ENCODE results near the gene HIVEP3.
"Not testable (repeated sequence)": the region's sequence is repeated elsewhere in the genome, so short reads cannot be mapped to it uniquely, and the experiment has no call there.

Gene HIVEP3

DNA sequence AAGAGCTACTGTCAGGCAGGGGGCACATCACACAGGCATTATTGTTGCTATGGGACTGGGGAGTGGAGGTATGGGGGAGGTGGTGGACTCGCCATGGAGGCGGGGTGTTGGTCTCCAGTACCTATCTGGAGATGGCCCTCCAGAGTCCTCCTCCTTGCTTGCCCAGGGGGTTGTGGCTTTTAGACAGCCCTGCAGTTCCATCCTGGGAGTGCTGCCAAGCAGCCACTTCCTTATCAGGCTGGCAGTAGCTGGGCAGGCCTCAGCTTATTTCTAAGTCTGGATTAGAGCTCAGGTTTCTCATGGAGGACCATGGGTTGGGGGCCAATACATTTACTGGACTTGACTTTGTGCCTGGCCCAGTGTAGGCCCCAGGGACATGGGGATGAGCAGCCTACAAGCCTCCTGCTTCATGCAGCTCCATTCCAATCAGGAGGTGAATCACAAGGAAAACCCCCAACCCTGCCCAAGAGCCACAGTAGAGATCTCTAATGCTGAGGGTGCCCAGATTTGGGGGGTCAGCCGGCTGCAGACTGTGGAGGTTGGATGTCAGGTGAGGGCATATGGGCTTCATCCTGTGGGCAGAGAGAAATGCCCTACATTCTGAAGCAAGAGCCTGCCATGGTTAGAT is 223.5 kb downstream of the HIVEP3 start:
- intact Hi-C loops (cut with DNase I; ENCODE audit: low total_unique reads) = no loop called here
- Histone ChIP-seq H3K27me3 (no peaks in the 10 kb centered on the region), H3K4me1 (no peaks in the 10 kb centered on the region), H3K4me3 (no peak overlapping the region), H3K27ac (no peak overlapping the region), H3K9me3 (no peaks in the 10 kb centered on the region), H3K36me3 (no peaks in the 10 kb centered on the region)
- peak in 1 of 2 donors; percentile 44 for DNase-seq
- TF ChIP-seq, protein P1, sequence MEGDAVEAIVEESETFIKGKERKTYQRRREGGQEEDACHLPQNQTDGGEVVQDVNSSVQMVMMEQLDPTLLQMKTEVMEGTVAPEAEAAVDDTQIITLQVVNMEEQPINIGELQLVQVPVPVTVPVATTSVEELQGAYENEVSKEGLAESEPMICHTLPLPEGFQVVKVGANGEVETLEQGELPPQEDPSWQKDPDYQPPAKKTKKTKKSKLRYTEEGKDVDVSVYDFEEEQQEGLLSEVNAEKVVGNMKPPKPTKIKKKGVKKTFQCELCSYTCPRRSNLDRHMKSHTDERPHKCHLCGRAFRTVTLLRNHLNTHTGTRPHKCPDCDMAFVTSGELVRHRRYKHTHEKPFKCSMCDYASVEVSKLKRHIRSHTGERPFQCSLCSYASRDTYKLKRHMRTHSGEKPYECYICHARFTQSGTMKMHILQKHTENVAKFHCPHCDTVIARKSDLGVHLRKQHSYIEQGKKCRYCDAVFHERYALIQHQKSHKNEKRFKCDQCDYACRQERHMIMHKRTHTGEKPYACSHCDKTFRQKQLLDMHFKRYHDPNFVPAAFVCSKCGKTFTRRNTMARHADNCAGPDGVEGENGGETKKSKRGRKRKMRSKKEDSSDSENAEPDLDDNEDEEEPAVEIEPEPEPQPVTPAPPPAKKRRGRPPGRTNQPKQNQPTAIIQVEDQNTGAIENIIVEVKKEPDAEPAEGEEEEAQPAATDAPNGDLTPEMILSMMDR (IDR thresholded peaks at IDR 0.05) = no peak

DNA sequence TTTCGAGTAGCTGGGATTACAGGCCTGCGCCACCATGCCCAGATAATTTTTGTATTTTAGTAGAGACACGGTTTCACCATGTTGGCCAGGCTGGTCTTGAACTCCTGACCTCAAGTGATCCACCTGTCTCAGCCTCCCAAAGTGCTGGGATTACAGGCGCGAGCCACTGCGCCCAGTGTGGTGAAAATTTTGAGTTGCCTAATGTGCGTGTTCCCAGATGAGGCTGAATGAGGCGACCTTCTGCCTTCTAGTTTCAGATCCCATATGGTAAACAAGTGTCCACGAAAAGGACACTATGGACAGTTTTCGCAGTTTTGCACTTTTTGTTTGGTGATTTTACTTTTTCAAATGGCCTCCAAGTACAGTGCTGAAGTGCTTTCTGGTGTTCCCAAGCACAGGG is 226.8 kb downstream of the HIVEP3 start:
- H3K4me1 ChIP-seq; H3K36me3 ChIP-seq; H3K27ac ChIP-seq; intact Hi-C loops (cut with DNase I; ENCODE audit: low total_unique reads); DNase-seq; H3K9me3 ChIP-seq; H3K27me3 ChIP-seq; H3K4me3 ChIP-seq: not testable (repeated sequence)

DNA sequence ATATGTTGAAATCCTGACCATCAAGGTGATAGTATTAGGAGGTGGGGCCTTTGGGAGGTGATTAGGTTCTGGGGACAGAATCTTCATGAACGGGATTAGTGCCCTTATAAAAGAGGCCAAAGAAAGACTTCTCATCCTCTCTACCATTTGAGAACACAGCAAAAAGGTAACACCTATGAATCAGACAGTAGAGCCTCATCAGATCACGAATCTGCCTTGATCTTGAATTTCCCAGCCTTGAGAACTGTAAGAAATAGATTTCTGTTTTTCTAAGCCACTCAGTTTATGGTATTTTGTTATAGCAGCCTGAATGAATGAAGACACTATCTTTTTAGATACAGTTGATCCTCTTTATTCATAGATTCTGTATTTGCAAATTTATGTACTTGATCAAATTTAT is 227.3 kb downstream of the HIVEP3 start:
- Histone ChIP-seq H3K27me3 (no peaks in the 10 kb centered on the region), H3K9me3 (no peaks in the 10 kb centered on the region), H3K4me1 (peaks cover 0 to 3% (median 0%) of the 10 kb centered on the region in 4 donors), H3K4me3 (no peak overlapping the region), H3K36me3 (no peaks in the 10 kb centered on the region), H3K27ac (no peak overlapping the region)
- intact Hi-C loops (cut with DNase I; ENCODE audit: low total_unique reads) = no loop called here
- TF ChIP-seq, protein P1 (IDR thresholded peaks at IDR 0.05) = no peak
- DNase-seq = no peak

DNA sequence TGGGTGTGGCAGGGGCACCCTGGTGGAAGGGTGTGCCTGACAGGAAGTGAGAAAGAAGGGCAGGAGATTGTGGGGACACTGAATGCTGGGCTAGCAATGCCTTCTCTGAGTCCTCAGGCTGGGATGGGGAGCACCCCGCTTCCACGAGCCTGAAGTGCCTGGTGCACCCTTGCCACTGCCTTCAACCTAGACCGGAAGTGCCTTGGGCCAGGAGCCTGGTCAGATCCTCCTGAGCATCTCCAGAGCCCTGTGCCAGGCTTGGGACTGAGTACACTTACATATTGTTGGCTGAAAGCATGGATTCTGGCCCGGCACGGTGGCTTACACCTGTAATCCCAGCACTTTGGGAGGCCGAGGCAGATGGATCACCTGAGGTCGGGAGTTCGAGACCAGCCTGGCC is 228.4 kb downstream of the HIVEP3 start:
- no peak for DNase-seq
- H3K36me3 ChIP-seq = no peaks in the 10 kb centered on the region
- TF ChIP-seq, protein P1 (IDR thresholded peaks at IDR 0.05) = no peak
- peaks cover 0 to 3% (median 0%) of the 10 kb centered on the region in 4 donors for H3K4me1 ChIP-seq
- no peaks in the 10 kb centered on the region for H3K27me3 ChIP-seq
- no peak overlapping the region for H3K27ac ChIP-seq
- intact Hi-C loops (cut with DNase I; ENCODE audit: low total_unique reads) = no loop called here
- no peak overlapping the region for H3K4me3 ChIP-seq
- no peaks in the 10 kb centered on the region for H3K9me3 ChIP-seq

DNA sequence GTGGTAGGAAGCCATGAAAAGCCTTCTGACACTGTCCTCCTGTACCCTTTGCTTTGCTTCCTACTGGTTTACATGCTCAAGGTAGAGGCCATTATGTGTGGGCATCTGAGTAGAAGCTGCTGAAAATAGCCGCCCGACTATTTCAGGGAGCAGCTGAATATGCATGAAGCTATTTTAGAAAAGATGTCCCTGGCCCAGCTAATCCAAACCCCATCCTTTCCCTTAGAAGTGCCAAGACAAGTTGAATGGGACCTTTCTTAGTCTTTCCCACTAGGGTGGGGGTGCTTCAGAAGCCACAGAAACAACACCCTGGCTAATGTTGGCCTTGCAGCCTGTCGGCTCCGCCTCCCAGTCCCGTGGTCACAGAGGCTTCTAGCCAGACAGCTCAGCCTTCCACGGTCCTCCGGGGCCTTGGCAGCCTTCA is 229.2 kb downstream of the HIVEP3 start:
- intact Hi-C loops (cut with DNase I; ENCODE audit: low total_unique reads) = no loop called here
- H3K4me3 ChIP-seq = no peak overlapping the region
- no peaks in the 10 kb centered on the region for H3K27me3 ChIP-seq
- no peaks in the 10 kb centered on the region for H3K36me3 ChIP-seq
- H3K4me1 ChIP-seq = peaks cover 0 to 3% (median 0%) of the 10 kb centered on the region in 4 donors
- no peak overlapping the region for H3K27ac ChIP-seq
- TF ChIP-seq, protein P1 (IDR thresholded peaks at IDR 0.05) = no peak
- DNase-seq = no peak
- H3K9me3 ChIP-seq = no peaks in the 10 kb centered on the region

DNA sequence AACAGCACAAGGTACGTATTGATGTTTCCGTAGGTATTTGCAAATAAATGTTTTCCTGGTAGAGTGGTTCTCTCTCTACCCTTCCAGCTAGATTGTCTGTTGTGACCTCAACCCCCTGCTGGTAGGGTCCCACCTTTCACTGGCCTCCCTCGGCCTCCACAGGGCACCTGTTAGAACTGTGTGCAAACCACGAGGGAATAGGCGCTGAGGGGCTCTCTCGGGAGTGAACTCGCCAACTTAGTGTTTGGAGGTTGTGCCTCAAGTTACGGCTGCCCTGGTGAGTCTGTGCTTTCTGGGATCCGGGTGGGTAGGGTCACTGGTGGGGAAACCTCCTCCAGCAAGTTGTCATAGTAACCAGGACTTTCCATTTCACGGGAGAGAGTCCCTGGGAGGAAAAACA is 229.6 kb downstream of the HIVEP3 start:
- peaks cover 0 to 3% (median 0%) of the 10 kb centered on the region in 4 donors for H3K4me1 ChIP-seq
- H3K4me3 ChIP-seq = no peak overlapping the region
- no peak for DNase-seq
- TF ChIP-seq, protein P1 (IDR thresholded peaks at IDR 0.05) = no peak
- intact Hi-C loops (cut with DNase I; ENCODE audit: low total_unique reads) = no loop called here
- no peaks in the 10 kb centered on the region for H3K36me3 ChIP-seq
- no peaks in the 10 kb centered on the region for H3K9me3 ChIP-seq
- H3K27me3 ChIP-seq = no peaks in the 10 kb centered on the region
- H3K27ac ChIP-seq = no peak overlapping the region

Data from tibial artery (tissue), 4 donors.